Urinary bladder (tissue), 4 donors: ENCODE results near the gene RNASE9. TPM values are rescaled to one million over a fixed set of nuclear protein-coding genes. Genes with fewer than 3 reads are reported as not detected.
"Not testable (repeated sequence)": the region's sequence is repeated elsewhere in the genome, so short reads cannot be mapped to it uniquely, and the experiment has no call there.

Source experiments
- DNase-seq: peaks from one replicate; pipeline ENCODE4 v3.0.0-alpha.2; 2015; ENCODE audit errors: extremely low spot score
- H3K27ac ChIP-seq: one replicate; pipeline ENCODE4 v1.5.1; 2013; ENCODE audit warnings: low read depth, mild to moderate bottlenecking, moderate library complexity
- H3K36me3 ChIP-seq: one replicate; pipeline ENCODE4 v1.6.1; 2013; ENCODE audit warnings: mild to moderate bottlenecking, moderate library complexity; ENCODE audit not compliant: insufficient read depth
- H3K4me1 ChIP-seq: one replicate; pipeline ENCODE4 v1.6.1; 2013; ENCODE audit warnings: mild to moderate bottlenecking, moderate library complexity; ENCODE audit not compliant: insufficient read depth
- H3K4me3 ChIP-seq: one replicate; pipeline ENCODE4 v1.5.1; 2013; ENCODE audit warnings: low read depth, low read length
- WGBS: extraction: QIAGEN DNeasy Blood & Tissue Kit; methylation state at CpG from one replicate; pipeline ENCODE4 v1.1.7; 2013; 5-methylcytosine and 5-hydroxymethylcytosine counted together
- polyA plus RNA-seq: library from polyadenylated mRNA; stranded (reverse); fragments of 200-250 nt; gene quantifications from one replicate; pipeline ENCODE4 v1.2.3, GENCODE V29; 2013
- total RNA-seq: library from RNA; depleted of rRNA; stranded (reverse); fragments of >200 nt; gene quantifications from one replicate; pipeline ENCODE4 v1.2.3, GENCODE V29; 2014
- donor health status: healthy with polysubstance abuse.
- donor health status: healthy.

RNASE9 gene
- total and polyA plus RNA-seq, 2 donors, result not detected

- Histone ChIP-seq H3K36me3 (no peaks in the 10 kb centered on the region), H3K27ac (no peak overlapping the region), H3K4me3 (no peak overlapping the region), H3K4me1 (no peaks in the 10 kb centered on the region)
- WGBS, result 53% methylated on average over 1 of the region's 1 CpG
- DNase-seq, result no peak
Observed at GRCh38 chr14:20592574-20592973, 31.7 kb upstream of the RNASE9 start.

- no peak within 1 kb of the TSS for H3K4me3 ChIP-seq
- no peaks in the 10 kb centered on the region for H3K4me1 ChIP-seq
- WGBS, result 81% methylated on average over 4 of the region's 4 CpGs
- no peak within 1 kb of the TSS for H3K27ac ChIP-seq
- H3K36me3 ChIP-seq, result no peaks in the 10 kb centered on the region
- DNase-seq, result no peak
Observed at GRCh38 chr14:20591235-20591634, 30.4 kb upstream of the RNASE9 start, which contains the start of gene RNASE12. Gene RNASE12, minus strand, starts transcription at chr14:20591376. Its CDS starts 653 bp downstream, at chr14:20590723.

DNA sequence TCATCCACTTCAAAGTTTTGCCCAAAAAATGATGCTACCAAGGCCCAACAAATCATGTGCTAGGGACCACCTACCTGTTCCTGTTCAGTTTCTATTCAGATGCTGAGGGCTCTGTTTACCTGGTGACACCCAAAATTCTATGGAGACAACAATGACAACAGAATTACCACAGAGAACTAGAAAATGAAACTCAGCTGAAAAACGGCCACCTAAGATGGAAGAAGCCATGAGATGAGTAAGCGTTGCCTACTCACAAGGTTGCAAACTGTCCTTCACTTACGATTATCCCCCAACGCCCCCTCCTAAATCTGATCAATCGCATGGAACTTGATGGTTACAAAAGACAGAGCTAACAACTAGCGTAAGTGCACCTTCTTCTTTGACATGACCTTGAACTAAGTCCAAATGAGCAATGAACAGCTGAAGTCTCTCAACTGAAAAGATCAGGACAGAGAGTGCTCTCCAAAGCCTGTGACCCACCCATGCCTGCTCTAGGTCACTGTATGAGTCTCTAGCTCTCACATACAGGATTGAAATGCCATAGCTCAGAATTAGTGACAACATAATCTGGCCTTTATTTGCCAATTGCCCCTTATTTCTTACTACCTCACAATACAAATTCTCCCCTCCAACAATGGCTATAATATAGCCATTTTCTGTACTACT is 26.8 kb upstream of the RNASE9 start, which contains the start of gene RNASE11:
Gene RNASE11, minus strand, starts transcription at position 513 of the 666 bp plus-strand sequence.
- Histone ChIP-seq H3K4me1 (no peaks in the 10 kb centered on the region), H3K27ac (no peak within 1 kb of the TSS), H3K36me3 (no peaks in the 10 kb centered on the region), H3K4me3 (no peak within 1 kb of the TSS)
- WGBS, result 88% methylated on average over 6 of the region's 6 CpGs
- DNase-seq, result no peak

DNA sequence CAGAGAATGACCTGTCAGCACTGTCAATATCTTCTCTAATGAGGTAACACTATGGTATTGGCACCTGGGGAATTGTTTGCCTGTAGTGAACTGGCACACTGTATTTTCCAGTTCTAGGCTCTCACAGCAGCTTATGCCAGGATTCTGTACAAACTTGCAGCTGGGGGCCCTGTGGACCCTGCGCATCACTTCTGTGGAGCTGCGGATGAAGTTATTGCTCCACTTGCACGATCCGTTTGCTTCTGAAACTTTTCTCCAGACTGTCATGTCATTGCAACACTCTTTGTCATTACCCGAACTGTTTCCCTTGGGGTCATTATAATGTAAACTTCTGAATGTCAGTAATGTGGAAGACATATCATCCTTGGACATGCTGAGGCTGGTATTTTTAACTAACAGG is 23.1 kb upstream of the RNASE9 start:
- no peak overlapping the region for H3K27ac ChIP-seq
- no peaks in the 10 kb centered on the region for H3K36me3 ChIP-seq
- DNase-seq, result no peak
- H3K4me3 ChIP-seq, result no peak overlapping the region
- H3K4me1 ChIP-seq, result no peaks in the 10 kb centered on the region
- WGBS, result 75% methylated on average over 5 of the region's 5 CpGs

- Histone ChIP-seq H3K36me3 (no peaks in the 10 kb centered on the region), H3K4me1 (no peaks in the 10 kb centered on the region), H3K4me3 (no peak overlapping the region), H3K27ac (no peak overlapping the region)
- no peak for DNase-seq
Observed at GRCh38 chr14:20583142-20583541, 22.3 kb upstream of the RNASE9 start.

- Histone ChIP-seq H3K4me3 (no peak overlapping the region), H3K4me1 (no peaks in the 10 kb centered on the region), H3K27ac (no peak overlapping the region), H3K36me3 (no peaks in the 10 kb centered on the region)
- 44% methylated on average over 4 of the region's 4 CpGs for WGBS
- DNase-seq, result no peak
Observed at GRCh38 chr14:20580242-20580641, 19.4 kb upstream of the RNASE9 start.

DNA sequence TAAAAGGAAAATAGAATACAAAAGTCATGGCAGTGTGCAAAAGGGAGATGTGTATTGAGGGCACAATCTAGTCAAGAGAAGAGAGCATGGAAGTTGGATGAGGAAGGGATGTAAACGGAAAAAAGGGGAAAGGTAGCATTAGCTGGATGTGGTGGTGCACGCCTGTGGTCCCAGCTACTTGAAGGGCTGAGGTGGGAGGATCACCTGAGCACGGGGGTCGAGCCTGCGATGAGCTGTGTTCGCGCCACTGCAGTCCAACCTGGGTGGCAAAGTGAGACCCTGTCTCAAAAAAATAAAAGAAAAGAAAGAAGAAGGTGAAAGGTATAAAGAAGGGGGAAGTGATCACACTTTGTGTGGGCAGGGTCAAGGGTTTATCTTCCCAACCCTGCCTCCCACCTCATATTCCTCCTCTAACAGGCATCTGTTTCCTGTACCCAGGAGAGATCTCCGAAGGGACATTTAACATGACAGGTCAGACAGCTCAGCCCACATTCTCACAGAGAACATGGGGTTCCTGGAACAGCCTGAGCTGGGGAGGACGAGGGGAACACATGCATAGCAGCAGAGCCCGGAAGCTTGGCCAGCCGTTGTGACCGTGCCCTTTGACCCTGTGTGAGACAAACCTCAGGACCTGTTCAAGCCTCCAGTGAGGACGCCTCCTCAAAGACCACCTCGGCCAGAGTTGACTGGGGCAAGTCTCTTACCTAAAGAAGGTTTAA is 18.1 kb upstream of the RNASE9 start:
- Histone ChIP-seq H3K27ac (no peak overlapping the region), H3K4me3 (no peak overlapping the region), H3K4me1 (no peaks in the 10 kb centered on the region), H3K36me3 (no peaks in the 10 kb centered on the region)
- no peak for DNase-seq
- WGBS, result 75% methylated on average over 14 of the region's 14 CpGs

DNA sequence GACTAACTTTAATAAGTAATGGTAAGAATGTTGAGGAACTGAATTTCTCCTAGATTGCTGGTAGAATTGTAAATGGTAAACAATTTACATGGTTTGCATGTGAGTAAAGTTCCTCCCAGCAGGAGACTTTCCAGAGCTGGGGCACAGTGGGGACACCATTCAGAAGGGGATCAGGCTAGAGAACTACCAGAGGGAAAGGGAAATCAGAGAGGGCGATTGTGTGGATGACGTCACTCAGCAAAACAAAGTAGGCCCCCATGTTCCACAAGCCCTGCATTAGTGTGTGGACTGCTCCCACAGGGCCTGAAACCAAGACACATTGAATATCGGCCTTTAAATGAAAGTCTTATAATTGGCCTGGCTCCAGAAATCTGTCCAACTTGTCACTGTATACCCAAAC is 17.5 kb upstream of the RNASE9 start:
- 59% methylated on average over 3 of the region's 3 CpGs for WGBS
- Histone ChIP-seq H3K27ac (no peak overlapping the region), H3K4me1 (no peaks in the 10 kb centered on the region), H3K36me3 (no peaks in the 10 kb centered on the region), H3K4me3 (no peak overlapping the region)
- DNase-seq, result no peak

DNA sequence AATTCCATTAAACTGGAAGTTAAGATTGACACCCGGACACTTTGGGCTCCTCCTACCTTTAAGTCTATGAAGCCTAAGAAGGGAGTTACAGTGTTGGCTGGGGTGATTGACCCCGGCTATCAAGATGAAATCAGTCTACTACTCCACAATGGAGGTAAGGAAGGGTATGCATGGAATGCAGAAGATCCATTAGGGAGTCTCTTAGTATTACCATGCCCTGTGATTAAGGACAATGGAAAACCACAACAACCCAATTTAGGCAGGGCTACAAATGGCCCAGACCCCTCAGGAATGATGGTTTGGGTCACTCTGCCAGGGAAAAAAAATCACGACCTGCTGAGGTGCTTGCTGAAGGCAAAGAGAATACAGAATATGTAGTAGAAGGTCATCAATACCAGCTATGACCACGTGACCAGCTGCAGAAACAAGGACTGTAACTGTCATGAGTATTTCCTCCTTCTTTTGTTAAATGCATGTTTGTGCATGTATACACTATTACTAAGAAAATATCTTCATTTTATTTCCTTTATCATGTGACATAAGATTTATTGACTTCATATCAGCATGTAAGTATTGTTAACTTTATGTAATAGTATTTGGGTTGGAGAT is 11.6 kb upstream of the RNASE9 start:
- 63% methylated on average over 4 of the region's 4 CpGs for WGBS
- not testable (repeated sequence) for H3K27ac ChIP-seq, H3K4me3 ChIP-seq, H3K4me1 ChIP-seq, H3K36me3 ChIP-seq, DNase-seq

DNA sequence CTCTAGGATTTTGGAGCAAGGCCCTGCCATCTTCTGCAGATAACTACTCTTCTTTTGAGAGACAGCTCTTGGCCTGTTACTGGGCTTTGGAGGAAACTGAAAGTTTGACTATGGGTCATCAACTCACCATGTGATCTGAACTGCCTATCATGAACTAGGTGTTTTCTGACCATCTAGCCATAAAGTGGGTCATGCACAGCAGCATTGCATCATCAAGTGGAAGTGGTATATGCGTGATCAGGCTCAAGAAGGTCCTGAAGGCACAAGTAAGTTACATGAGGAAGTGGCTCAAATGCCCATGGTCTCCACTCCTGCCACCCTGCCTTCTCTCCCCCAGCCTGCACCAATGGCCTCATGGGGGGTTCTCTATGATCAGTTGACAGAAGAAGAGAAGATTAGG is 9.9 kb upstream of the RNASE9 start:
- H3K36me3 ChIP-seq, H3K27ac ChIP-seq, H3K4me1 ChIP-seq, DNase-seq, H3K4me3 ChIP-seq: not testable (repeated sequence)
- WGBS, result 80% methylated on average over 1 of the region's 1 CpG

- WGBS, result 91% methylated on average over 2 of the region's 2 CpGs
- DNase-seq, result not testable (repeated sequence)
Observed at GRCh38 chr14:20569865-20570264, 9.0 kb upstream of the RNASE9 start.

GRCh38 chr14:20569066-20569465 is 8.2 kb upstream of the RNASE9 start:
- H3K4me1 ChIP-seq, result no peaks in the 10 kb centered on the region
- DNase-seq, result no peak
- no peak overlapping the region for H3K27ac ChIP-seq
- no peaks in the 10 kb centered on the region for H3K36me3 ChIP-seq
- no peak overlapping the region for H3K4me3 ChIP-seq

More at GRCh38 chr14:20569865-20570264, 9.0 kb upstream of the RNASE9 start:
- not testable (repeated sequence) for H3K27ac ChIP-seq, H3K4me1 ChIP-seq, H3K36me3 ChIP-seq, H3K4me3 ChIP-seq

DNA sequence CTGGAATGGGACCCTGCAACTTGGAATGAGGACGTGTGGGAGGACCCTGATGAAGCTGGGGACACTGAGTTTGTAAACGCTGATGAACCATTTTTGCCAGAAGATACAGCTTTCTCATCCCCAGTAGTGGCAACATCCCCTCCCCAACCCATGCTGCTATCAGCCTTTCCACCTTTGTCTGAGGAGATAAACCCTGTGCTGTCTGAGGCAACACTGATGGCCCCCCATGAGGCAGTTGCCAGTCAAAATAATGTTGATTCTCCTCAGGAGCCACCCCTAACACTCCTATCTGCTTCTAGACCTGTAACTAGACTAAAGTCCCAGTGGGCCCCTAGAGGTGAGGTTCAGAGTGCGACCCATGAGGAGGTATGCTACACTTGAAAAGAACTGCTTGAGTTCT is 7.5 kb upstream of the RNASE9 start:
- Histone ChIP-seq H3K4me1 (no peaks in the 10 kb centered on the region), H3K36me3 (no peaks in the 10 kb centered on the region), H3K27ac (no peak overlapping the region), H3K4me3 (no peak overlapping the region)
- DNase-seq, result no peak
- 86% methylated on average over 3 of the region's 3 CpGs for WGBS

GRCh38 chr14:20567199-20567598 is 6.4 kb upstream of the RNASE9 start:
- H3K4me1 ChIP-seq, H3K4me3 ChIP-seq, DNase-seq, H3K36me3 ChIP-seq, H3K27ac ChIP-seq: not testable (repeated sequence)
- WGBS, result 96% methylated on average over 1 of the region's 1 CpG
